Uterus (tissue), 4 donors: ENCODE data around the gene ARHGAP44. TPM values are rescaled to one million over a fixed set of nuclear protein-coding genes. Genes with fewer than 3 reads are reported as not detected.

Experiments used
- DNase-seq, 2 donors: peaks; one replicate each; pipeline ENCODE4 v3.0.0-alpha.2; 2019 to 2020
- H3K27ac ChIP-seq, 2 donors: fragments of 200-600 bp; sonication (generic); 1 replicate in 1 of 2; 2 replicates in 1 of 2; pipeline ENCODE4 v1.5.1; 2016 to 2018
- H3K27me3 ChIP-seq, 2 donors: fragments of 200-600 bp; sonication (generic); one replicate each; pipeline ENCODE4 v1.5.1; 2018 to 2019; ENCODE audit warnings: control low read depth in 1 of 2
- H3K36me3 ChIP-seq, 2 donors: fragments of 200-600 bp; sonication (generic); one replicate each; pipeline ENCODE4 v1.5.1; 2019; ENCODE audit warnings: control low read depth in 1 of 2
- H3K4me1 ChIP-seq, 2 donors: fragments of 200-600 bp; sonication (generic); one replicate each; pipeline ENCODE4 v1.5.1; 2018 to 2019; ENCODE audit warnings: control low read depth in 1 of 2
- H3K4me3 ChIP-seq, 2 donors: fragments of 200-600 bp; sonication (generic); 1 replicate in 1 of 2; 2 replicates in 1 of 2; pipeline ENCODE4 v1.5.1; 2018 to 2019; ENCODE audit warnings: mild to moderate bottlenecking in 1 of 2
- H3K9me3 ChIP-seq, 2 donors: fragments of 200-600 bp; sonication (generic); one replicate each; pipeline ENCODE4 v1.5.1; 2019; ENCODE audit warnings: control low read depth in 1 of 2
- POLR2A ChIP-seq, 2 donors: fragments of 450-650 bp; IDR thresholded peaks; one replicate each; pipeline ENCODE4 v1.6.1; 2016; ENCODE audit warnings: antibody characterized with exemption in 2 of 2, mild to moderate bottlenecking in 1 of 2, moderate library complexity in 1 of 2
- intact Hi-C: fragments of 100-400 bp; cut with DNase I; formaldehyde crosslinking; loops from one replicate; pipeline ENCODE4 v1.15.1; 2023; ENCODE audit warnings: low total_unique reads
- total RNA-seq, 4 donors: library from RNA; depleted of rRNA in 3 of 4; stranded (reverse); fragments of >200 nt in 3 of 4; gene quantifications; one replicate each; pipeline versions ENCODE4 v1.1.0 to v1.2.4, GENCODE V29; 2014 to 2023
- TF ChIP-seq, protein P1 (sequence below), 4 experiments: fragments of 200-600 bp in 2 of 4; fragments of 450-650 bp in 2 of 4; sonication (generic) in 2 of 4; IDR thresholded peaks; one replicate each; pipeline ENCODE4 v1.5.1; 2016 to 2019; ENCODE audit warnings: antibody characterized with exemption in 4 of 4, mild to moderate bottlenecking in 2 of 4, moderate library complexity in 1 of 4
- donor health status: DM: yes; HTN: yes; CAD: no.

The ARHGAP44 gene
- total RNA-seq, 4 donors from 2014 or later, result 2.6 to 19.1 (median 13.2) TPM

DNA sequence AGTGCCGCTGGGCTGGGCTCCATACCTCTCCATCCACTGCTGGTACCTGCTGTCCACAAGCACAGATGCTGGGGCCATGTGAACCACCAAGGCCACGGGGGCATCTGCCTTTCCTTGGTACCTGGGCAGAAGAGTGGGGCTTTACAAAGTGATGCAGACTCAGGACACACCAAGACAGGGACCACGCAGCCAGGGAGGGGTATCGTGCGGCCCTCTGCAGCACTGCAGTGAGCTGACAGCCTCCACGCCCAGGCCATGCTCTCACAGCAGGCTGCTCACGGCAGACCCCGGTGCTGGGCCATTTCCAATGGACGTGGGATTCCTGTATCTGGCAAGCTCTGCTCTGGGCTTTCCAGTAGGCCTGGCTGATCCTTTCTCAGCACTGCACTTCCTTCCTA lies 214.2 kb downstream of the ARHGAP44 start:
- TF ChIP-seq, protein P1, sequence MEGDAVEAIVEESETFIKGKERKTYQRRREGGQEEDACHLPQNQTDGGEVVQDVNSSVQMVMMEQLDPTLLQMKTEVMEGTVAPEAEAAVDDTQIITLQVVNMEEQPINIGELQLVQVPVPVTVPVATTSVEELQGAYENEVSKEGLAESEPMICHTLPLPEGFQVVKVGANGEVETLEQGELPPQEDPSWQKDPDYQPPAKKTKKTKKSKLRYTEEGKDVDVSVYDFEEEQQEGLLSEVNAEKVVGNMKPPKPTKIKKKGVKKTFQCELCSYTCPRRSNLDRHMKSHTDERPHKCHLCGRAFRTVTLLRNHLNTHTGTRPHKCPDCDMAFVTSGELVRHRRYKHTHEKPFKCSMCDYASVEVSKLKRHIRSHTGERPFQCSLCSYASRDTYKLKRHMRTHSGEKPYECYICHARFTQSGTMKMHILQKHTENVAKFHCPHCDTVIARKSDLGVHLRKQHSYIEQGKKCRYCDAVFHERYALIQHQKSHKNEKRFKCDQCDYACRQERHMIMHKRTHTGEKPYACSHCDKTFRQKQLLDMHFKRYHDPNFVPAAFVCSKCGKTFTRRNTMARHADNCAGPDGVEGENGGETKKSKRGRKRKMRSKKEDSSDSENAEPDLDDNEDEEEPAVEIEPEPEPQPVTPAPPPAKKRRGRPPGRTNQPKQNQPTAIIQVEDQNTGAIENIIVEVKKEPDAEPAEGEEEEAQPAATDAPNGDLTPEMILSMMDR (IDR thresholded peaks at IDR 0.05), result no peak
- TF ChIP-seq POLR2A (IDR thresholded peaks at IDR 0.05), result no peak
- Histone ChIP-seq H3K4me3 (no peak overlapping the region), H3K9me3 (no peaks in the 10 kb centered on the region), H3K27ac (no peak overlapping the region), H3K36me3 (no peaks in the 10 kb centered on the region), H3K27me3 (no peaks in the 10 kb centered on the region), H3K4me1 (no peaks in the 10 kb centered on the region)
- intact Hi-C loops, result no loop called here
- DNase-seq, result no peak

DNA sequence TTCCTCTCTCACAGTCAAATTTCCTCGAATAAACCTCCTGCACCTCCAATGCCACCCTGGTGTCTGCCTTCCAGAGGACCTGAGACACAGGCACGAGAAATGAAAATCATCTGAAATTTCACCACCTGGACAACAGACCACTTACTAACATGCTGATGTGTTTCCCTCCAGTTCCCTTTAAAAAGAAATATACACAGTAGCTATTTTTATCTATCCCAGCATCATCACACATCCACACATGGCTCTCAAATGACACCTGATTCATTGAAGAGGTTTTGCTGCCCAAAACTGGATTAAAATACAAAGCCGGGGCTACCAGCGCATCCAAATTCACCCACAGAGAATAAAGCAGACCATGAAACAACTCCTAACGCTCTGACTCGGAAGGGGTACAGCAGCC lies 214.6 kb downstream of the ARHGAP44 start:
- no peak for DNase-seq
- intact Hi-C loops, result no loop called here
- TF ChIP-seq POLR2A (IDR thresholded peaks at IDR 0.05), result no peak
- TF ChIP-seq, protein P1 (IDR thresholded peaks at IDR 0.05), result no peak
- Histone ChIP-seq H3K4me1 (no peaks in the 10 kb centered on the region), H3K27ac (no peak overlapping the region), H3K9me3 (no peaks in the 10 kb centered on the region), H3K27me3 (no peaks in the 10 kb centered on the region), H3K36me3 (no peaks in the 10 kb centered on the region), H3K4me3 (no peak overlapping the region)

DNA sequence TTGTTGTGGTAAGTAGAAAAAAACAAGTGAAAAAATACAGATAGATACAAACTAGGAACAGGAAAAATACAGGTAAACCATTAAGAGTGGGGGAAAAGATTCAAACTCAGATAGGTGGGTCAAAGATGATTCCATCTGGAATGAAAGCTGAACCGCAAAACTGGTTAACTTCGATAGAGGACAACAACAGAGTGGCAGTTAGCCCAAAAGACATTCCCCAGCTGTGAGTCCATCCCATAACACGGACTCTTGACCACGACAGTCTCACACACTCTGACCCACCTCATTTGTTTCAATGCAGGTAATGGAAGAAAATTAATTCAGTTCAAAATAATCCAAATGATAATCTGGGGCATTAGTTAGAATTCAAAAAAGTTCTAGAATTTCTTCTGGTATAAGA lies 215.0 kb downstream of the ARHGAP44 start:
- Histone ChIP-seq H3K27ac (no peak overlapping the region), H3K36me3 (no peaks in the 10 kb centered on the region), H3K4me1 (no peaks in the 10 kb centered on the region), H3K9me3 (no peaks in the 10 kb centered on the region), H3K27me3 (no peaks in the 10 kb centered on the region), H3K4me3 (no peak overlapping the region)
- no peak for DNase-seq
- intact Hi-C loops, result no loop called here
- TF ChIP-seq POLR2A (IDR thresholded peaks at IDR 0.05), result no peak
- TF ChIP-seq, protein P1 (IDR thresholded peaks at IDR 0.05), result no peak

- no peak overlapping the region for H3K4me3 ChIP-seq
- H3K4me1 ChIP-seq, result no peaks in the 10 kb centered on the region
- intact Hi-C loops, result no loop called here
- TF ChIP-seq POLR2A (IDR thresholded peaks at IDR 0.05), result no peak
- TF ChIP-seq, protein P1 (IDR thresholded peaks at IDR 0.05), result no peak
- no peaks in the 10 kb centered on the region for H3K36me3 ChIP-seq
- H3K9me3 ChIP-seq, result no peaks in the 10 kb centered on the region
- H3K27ac ChIP-seq, result no peak overlapping the region
- no peaks in the 10 kb centered on the region for H3K27me3 ChIP-seq
- no peak for DNase-seq
These were observed 216.2 kb downstream of the ARHGAP44 start for GRCh38 chr17:13005530-13005929.

- no peaks in the 10 kb centered on the region for H3K27me3 ChIP-seq
- TF ChIP-seq, protein P1 (IDR thresholded peaks at IDR 0.05), result no peak
- TF ChIP-seq POLR2A (IDR thresholded peaks at IDR 0.05), result no peak
- H3K9me3 ChIP-seq, result no peaks in the 10 kb centered on the region
- intact Hi-C loops, result no loop called here
- no peaks in the 10 kb centered on the region for H3K36me3 ChIP-seq
- no peaks in the 10 kb centered on the region for H3K4me1 ChIP-seq
- no peak overlapping the region for H3K4me3 ChIP-seq
- no peak overlapping the region for H3K27ac ChIP-seq
- DNase-seq, result no peak
These were observed 219.2 kb downstream of the ARHGAP44 start for GRCh38 chr17:13008461-13008860.
